Measurements from ENCODE around the gene SPAG5. TPM values are rescaled to one million over a fixed set of nuclear protein-coding genes. Genes with fewer than 3 reads are reported as not detected.

Gene SPAG5
- total and polyA plus RNA-seq, 4 donors = 10.6 to 41.8 (median 12.8) TPM

GRCh38 chr17:28592260-28592659, 6.6 kb downstream of the SPAG5 start:
- H3K4me1 ChIP-seq (ENCODE audit: control insufficient read depth in 4 of 4, insufficient read depth in 4 of 4, low read length in 3 of 4) = peaks cover under 1 to 2% (median 1%) of the 10 kb centered on the region in 4 donors
- H3K27ac ChIP-seq (ENCODE audit: low read depth in 1 of 2, low read length in 2 of 2) = no peak overlapping the region
- H3K36me3 ChIP-seq (ENCODE audit: control insufficient read depth in 4 of 4, insufficient read depth in 3 of 4, low read depth in 1 of 4, low read length in 3 of 4) = peaks cover 0 to 20% (median 10%) of the 10 kb centered on the region in 4 donors
- WGBS = 94% methylated on average over 4 of the region's 4 CpGs
- H3K9ac ChIP-seq (ENCODE audit: low read depth in 1 of 2, low read length in 2 of 2) = no peak overlapping the region
- no peak for TF ChIP-seq HNF4A (conservative IDR thresholded peaks at IDR 0.05)
- no peak for TF ChIP-seq EGR1 (IDR thresholded peaks at IDR 0.05; ENCODE audit: low read depth in 2 of 2)
- TF ChIP-seq HNF4G (IDR thresholded peaks at IDR 0.05) = no peak
- TF ChIP-seq TAF1 (conservative IDR thresholded peaks at IDR 0.05) = no peak
- no peak for TF ChIP-seq RXRA (IDR thresholded peaks at IDR 0.05)
- no peak for TF ChIP-seq JUND (IDR thresholded peaks at IDR 0.05)
- TF ChIP-seq SP1 (IDR thresholded peaks at IDR 0.05) = no peak
- no peak for TF ChIP-seq GABPA (IDR thresholded peaks at IDR 0.05 in 1 of 2, conservative IDR thresholded peaks at IDR 0.05 in 1 of 2)
- no peak for TF ChIP-seq NR2F2 (IDR thresholded peaks at IDR 0.05)
- TF ChIP-seq ATF3 (IDR thresholded peaks at IDR 0.05) = no peak
- no peak for TF ChIP-seq REST (IDR thresholded peaks at IDR 0.05)
- no peak for TF ChIP-seq FOXA2 (IDR thresholded peaks at IDR 0.05)
- no peak for TF ChIP-seq MAX (IDR thresholded peaks at IDR 0.05)
- TF ChIP-seq YY1 (IDR thresholded peaks at IDR 0.05) = no peak
- no peak for TF ChIP-seq RAD21 (IDR thresholded peaks at IDR 0.05)
- TF ChIP-seq ZBTB33 (IDR thresholded peaks at IDR 0.05) = no peak
- no peak for TF ChIP-seq FOXA1 (IDR thresholded peaks at IDR 0.05)
- DNase-seq (ENCODE audit: low spot score) = no peak
- H3K9me3 ChIP-seq (ENCODE audit: control insufficient read depth in 4 of 4, low read length in 3 of 4) = no peaks in the 10 kb centered on the region
- no peaks in the 10 kb centered on the region for H3K27me3 ChIP-seq (ENCODE audit: control insufficient read depth in 4 of 4, insufficient read depth in 4 of 4, low read length in 3 of 4)
- no peak overlapping the region for H3K4me3 ChIP-seq (ENCODE audit: low read depth in 1 of 3, low read length in 3 of 3)

- Histone ChIP-seq H3K4me1 (ENCODE audit: control insufficient read depth in 4 of 4, insufficient read depth in 4 of 4, low read length in 3 of 4) (no peaks in the 10 kb centered on the region), H3K9me3 (ENCODE audit: control insufficient read depth in 4 of 4, low read length in 3 of 4) (no peaks in the 10 kb centered on the region), H3K9ac (ENCODE audit: low read depth in 1 of 2, low read length in 2 of 2) (no peak overlapping the region), H3K36me3 (ENCODE audit: control insufficient read depth in 4 of 4, insufficient read depth in 3 of 4, low read depth in 1 of 4, low read length in 3 of 4) (peaks cover 8 to 38% (median 30%) of the 10 kb centered on the region in 4 donors), H3K27ac (ENCODE audit: low read depth in 1 of 2, low read length in 2 of 2) (no peak overlapping the region), H3K27me3 (ENCODE audit: control insufficient read depth in 4 of 4, insufficient read depth in 4 of 4, low read length in 3 of 4) (no peaks in the 10 kb centered on the region), H3K4me3 (ENCODE audit: low read depth in 1 of 3, low read length in 3 of 3) (no peak overlapping the region)
- no peak for DNase-seq (ENCODE audit: low spot score)
- WGBS = 98% methylated on average over 3 of the region's 3 CpGs
- no peak for TF ChIP-seq ZBTB33 (IDR thresholded peaks at IDR 0.05)
- TF ChIP-seq FOXA2 (IDR thresholded peaks at IDR 0.05) = no peak
- no peak for TF ChIP-seq HNF4G (IDR thresholded peaks at IDR 0.05)
- no peak for TF ChIP-seq MAX (IDR thresholded peaks at IDR 0.05)
- TF ChIP-seq ATF3 (IDR thresholded peaks at IDR 0.05) = no peak
Observed at GRCh38 chr17:28585851-28586250, 13.0 kb downstream of the SPAG5 start.

Measured in liver (tissue), 9 donors.